NCI-H82 (cell line): Measurements from ENCODE around the gene LHFPL6.
A peak's percentile ranks its signal among the peaks of the same experiment; 100 is the strongest.

Experiments
- DNase-seq: peaks from one replicate; lab custom pipeline; 2025; lab: John Stamatoyannopoulos, UW

Gene LHFPL6

GRCh38 chr13:39554371-39554770 is 48.6 kb downstream of the LHFPL6 start:
- DNase-seq, result no peak

GRCh38 chr13:39552246-39552645 is 50.7 kb downstream of the LHFPL6 start:
- no peak for DNase-seq

- DNase-seq, result no peak
Observed at GRCh38 chr13:39550931-39551330, 52.1 kb downstream of the LHFPL6 start.

GRCh38 chr13:39547108-39547507 is 55.9 kb downstream of the LHFPL6 start:
- peak; percentile 89 for DNase-seq

- no peak for DNase-seq
Observed at GRCh38 chr13:39542361-39542760, 60.6 kb downstream of the LHFPL6 start.

GRCh38 chr13:39540929-39541605 is 61.9 kb downstream of the LHFPL6 start:
- peak; percentile 66 for DNase-seq

GRCh38 chr13:39538816-39539790 is 63.9 kb downstream of the LHFPL6 start:
- no peak for DNase-seq

- no peak for DNase-seq
Observed at GRCh38 chr13:39536906-39537305, 66.1 kb downstream of the LHFPL6 start.

- DNase-seq, result no peak
Observed at GRCh38 chr13:39536274-39536673, 66.7 kb downstream of the LHFPL6 start.

- DNase-seq, result no peak
Observed at GRCh38 chr13:39533651-39534150, 69.3 kb downstream of the LHFPL6 start.

GRCh38 chr13:39531646-39532045 is 71.3 kb downstream of the LHFPL6 start:
- peak; percentile 26 for DNase-seq

- no peak for DNase-seq
Observed at GRCh38 chr13:39530916-39531315, 72.1 kb downstream of the LHFPL6 start.

- DNase-seq, result no peak
Observed at GRCh38 chr13:39528661-39528980, 74.4 kb downstream of the LHFPL6 start.

GRCh38 chr13:39527961-39528660 is 74.9 kb downstream of the LHFPL6 start:
- DNase-seq, result no peak

GRCh38 chr13:39527301-39527700 is 75.7 kb downstream of the LHFPL6 start:
- no peak for DNase-seq

- DNase-seq, result no peak
Observed at GRCh38 chr13:39526499-39526898, 76.5 kb downstream of the LHFPL6 start.

GRCh38 chr13:39525506-39525905 is 77.5 kb downstream of the LHFPL6 start:
- DNase-seq, result no peak

GRCh38 chr13:39524795-39525194 is 78.2 kb downstream of the LHFPL6 start:
- DNase-seq, result no peak

- DNase-seq, result no peak
Observed at GRCh38 chr13:39522329-39522728, 80.7 kb downstream of the LHFPL6 start.

GRCh38 chr13:39521701-39522100 is 81.3 kb downstream of the LHFPL6 start:
- peak; percentile 69 for DNase-seq

GRCh38 chr13:39516096-39516495 is 86.9 kb downstream of the LHFPL6 start:
- DNase-seq, result peak; percentile 87

GRCh38 chr13:39515224-39515714 is 87.7 kb downstream of the LHFPL6 start:
- DNase-seq, result peak; percentile 46
